Fibroblast of pulmonary artery (primary cell): Measurements from ENCODE around the gene MYRF.

ENCODE experiments used
- DNase-seq: peaks from one replicate; pipeline ENCODE4 v3.0.0-alpha.2; 2010; ENCODE audit warnings: low read depth
- H3K4me3 ChIP-seq: replicated peaks from 2 replicates; pipeline ENCODE4 v1.5.1; 2011; ENCODE audit warnings: low read depth, mild to moderate bottlenecking, control low read depth, low read length, moderate library complexity
- TF ChIP-seq, protein P1 (sequence below): IDR thresholded peaks from 2 replicates; pipeline ENCODE4 v1.5.1; 2011; ENCODE audit warnings: mild to moderate bottlenecking, control low read depth, low read length, inconsistent platforms; ENCODE audit errors: missing control alignments

Gene MYRF

DNA sequence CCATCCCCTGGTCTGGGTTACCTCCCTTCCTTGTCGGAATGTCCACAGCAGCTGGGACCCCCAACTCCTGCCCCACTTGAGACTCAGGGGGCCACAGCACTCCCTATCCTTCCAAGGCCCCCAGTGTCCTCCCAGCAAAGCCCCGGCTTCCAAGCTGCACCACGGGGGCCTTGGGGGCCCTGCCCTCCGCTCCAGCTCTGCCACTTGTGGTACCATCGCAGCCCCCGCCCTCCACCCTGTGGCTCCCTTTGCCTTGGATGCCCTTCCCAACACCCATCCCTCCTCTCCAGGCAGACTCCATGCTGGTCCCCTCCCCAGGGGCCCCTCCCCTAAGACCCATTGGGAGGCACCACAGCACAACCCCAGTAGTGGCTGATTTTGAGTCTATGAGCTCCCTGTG, 22.7 kb downstream of the MYRF start:
- no peak overlapping the region for H3K4me3 ChIP-seq
- DNase-seq, result no peak
- TF ChIP-seq, protein P1, sequence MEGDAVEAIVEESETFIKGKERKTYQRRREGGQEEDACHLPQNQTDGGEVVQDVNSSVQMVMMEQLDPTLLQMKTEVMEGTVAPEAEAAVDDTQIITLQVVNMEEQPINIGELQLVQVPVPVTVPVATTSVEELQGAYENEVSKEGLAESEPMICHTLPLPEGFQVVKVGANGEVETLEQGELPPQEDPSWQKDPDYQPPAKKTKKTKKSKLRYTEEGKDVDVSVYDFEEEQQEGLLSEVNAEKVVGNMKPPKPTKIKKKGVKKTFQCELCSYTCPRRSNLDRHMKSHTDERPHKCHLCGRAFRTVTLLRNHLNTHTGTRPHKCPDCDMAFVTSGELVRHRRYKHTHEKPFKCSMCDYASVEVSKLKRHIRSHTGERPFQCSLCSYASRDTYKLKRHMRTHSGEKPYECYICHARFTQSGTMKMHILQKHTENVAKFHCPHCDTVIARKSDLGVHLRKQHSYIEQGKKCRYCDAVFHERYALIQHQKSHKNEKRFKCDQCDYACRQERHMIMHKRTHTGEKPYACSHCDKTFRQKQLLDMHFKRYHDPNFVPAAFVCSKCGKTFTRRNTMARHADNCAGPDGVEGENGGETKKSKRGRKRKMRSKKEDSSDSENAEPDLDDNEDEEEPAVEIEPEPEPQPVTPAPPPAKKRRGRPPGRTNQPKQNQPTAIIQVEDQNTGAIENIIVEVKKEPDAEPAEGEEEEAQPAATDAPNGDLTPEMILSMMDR, result no peak

DNA sequence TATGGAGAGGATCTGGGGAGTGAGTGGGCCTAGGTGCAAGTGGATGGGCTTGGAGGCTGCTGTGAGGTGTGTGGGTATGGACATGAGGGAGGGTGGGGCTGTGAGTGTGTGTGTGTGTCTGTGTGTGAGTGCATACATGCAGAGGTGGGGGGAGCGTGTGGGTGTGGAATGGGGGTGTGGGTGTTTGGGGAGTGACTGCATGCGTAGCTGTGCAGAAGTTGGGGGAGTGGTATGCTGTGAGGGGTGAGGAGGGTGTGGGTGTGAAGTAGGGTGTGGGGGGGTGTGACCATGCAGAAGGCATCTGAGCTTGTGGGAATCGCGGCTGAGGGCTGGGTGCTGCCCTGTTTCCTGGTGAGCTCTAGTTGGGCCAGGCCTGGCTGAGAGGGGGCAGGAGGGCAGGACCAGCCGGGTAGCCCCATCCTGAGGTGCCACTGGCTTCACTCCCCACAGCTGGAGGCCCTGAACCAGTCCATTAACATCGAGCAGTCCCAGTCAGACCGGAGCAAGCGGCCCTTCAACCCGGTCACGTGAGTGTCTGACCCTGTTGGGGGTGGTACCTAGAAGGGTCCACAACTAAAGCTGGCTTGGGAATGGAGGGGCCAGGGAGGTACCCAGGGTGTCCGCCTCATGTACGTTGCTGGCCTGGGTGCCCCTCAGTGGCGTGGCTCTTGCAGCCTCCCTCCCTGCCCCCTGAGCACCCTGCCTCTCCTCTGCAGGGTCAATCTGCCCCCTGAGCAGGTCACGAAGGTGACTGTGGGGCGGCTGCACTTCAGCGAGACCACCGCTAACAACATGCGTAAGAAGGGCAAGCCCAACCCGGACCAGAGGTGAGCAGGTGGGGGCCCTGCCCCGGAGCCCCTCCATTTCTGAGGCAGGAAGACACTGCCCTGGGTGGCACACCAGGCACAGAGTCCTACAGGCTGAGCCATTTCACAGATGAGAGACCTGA, 23.4 kb downstream of the MYRF start:
- TF ChIP-seq, protein P1, result no peak
- DNase-seq, result no peak
- no peak overlapping the region for H3K4me3 ChIP-seq

DNA sequence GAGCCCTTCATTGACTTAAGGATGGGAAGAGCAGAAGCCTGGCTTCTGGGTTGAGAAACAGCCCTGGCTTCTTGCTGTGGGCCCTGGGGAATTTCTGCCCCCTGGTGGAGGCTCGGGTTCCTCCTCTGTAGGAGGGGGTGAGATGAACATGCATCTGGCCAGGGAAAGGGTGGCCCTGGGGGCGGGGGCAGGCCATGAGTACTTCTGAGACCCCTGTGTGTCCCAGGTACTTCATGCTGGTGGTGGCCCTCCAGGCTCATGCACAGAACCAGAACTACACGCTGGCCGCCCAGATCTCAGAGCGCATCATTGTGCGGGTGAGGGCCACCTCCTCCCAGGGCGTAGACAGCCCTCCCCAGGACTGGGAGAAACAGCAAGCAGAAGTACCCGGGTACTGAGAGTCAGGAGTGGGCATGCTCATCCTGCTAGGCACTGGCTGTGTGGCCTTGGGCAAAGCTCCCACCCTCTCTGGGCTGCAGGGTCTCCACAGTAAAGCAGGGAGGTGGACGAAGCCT, 24.2 kb downstream of the MYRF start:
- DNase-seq, result peak; percentile 82
- H3K4me3 ChIP-seq, result no peak overlapping the region
- TF ChIP-seq, protein P1, result peak; percentile 82

DNA sequence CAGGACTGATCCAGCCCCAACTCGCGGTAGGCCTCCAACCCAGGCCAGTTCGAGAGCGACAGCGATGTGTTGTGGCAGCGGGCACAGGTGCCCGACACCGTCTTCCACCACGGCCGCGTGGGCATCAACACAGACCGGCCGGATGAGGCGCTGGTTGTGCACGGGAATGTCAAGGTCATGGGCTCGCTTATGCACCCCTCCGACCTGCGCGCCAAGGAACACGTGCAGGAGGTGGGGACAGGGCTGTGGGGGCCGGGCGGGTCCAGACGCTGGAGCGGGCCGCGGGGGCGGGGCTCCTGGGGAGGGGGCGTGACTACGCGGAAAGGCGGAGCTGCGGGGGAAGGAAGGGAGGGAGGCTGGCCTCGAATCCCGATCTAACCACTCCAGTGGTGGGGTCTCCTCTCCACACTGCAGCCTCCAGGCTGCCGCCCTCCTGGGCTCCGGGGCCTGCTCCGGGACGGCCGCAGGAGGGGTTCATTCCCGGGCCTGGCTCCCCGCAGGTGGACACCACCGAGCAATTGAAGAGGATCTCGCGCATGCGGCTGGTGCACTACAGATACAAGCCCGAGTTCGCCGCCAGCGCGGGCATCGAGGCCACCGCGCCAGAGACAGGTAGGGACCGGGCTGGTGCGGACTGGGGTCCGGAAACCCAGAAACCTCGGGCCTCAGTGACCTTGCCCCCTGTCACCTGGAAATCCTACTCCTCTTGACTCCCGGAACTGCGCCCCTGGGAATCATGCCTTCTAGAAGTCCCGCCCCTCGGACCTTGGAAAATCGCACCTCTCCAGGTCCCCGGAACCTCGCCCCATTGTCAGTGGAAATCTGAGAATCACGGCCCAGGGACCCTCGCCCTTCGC, 25.0 kb downstream of the MYRF start:
- no peak for DNase-seq
- TF ChIP-seq, protein P1, result no peak
- H3K4me3 ChIP-seq, result no peak overlapping the region

DNA sequence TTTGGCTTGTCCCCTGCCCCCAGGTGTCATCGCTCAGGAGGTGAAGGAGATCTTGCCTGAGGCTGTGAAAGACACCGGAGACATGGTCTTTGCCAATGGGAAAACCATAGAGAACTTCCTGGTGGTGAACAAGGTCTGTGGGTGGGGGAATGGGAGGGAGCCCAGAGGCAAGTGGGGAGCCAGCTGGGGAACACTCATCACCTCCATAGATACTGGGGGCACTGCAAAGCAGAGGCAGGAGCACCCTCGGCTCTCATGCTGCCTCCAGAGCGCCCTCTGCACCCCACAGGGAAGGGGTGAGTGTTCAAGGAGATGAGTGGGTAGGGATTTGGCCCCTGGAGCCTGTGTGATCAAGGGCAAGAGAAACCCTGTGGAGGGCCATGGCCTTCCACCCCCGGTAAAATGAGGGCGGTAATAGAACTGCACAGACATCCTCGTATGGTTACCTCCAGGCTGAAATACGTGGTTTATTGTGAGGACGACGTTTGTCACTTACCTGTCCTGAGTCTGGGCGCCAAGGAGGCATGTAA, 26.0 kb downstream of the MYRF start:
- no peak overlapping the region for H3K4me3 ChIP-seq
- TF ChIP-seq, protein P1, result no peak
- DNase-seq, result no peak

DNA sequence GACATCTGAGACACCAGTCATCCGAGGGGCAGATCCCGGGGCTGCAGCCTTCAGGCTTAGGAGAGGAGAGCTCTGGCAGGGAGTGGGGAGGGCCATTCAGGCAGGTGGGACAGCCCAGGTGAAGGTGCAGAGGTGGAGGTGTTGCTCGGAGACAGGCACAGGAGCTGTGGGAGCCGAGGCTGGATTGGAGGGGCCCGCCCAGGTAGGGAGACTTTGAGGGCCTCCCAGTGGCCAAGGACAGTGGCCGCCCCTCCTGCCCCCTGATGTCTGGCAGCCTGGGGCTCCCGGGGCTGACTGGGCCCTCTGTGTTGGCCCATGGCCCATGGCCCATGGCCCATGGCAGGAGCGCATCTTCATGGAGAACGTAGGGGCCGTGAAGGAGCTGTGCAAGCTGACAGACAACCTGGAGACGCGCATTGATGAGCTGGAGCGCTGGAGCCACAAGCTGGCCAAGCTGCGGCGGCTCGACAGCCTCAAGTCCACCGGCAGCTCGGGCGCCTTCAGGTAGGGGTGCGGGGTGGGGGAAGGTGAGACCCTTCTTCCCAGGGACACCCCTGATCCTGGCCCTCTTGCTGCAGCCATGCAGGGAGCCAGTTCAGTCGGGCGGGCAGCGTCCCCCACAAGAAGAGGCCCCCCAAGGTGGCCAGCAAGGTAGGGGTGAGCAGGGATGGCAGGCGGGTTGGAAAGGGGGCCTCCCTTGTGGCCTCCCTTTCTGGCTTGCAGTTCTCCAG, 26.6 kb downstream of the MYRF start:
- TF ChIP-seq, protein P1, result no peak
- no peak for DNase-seq
- no peak overlapping the region for H3K4me3 ChIP-seq
